Coronary artery (tissue), 2 donors: Measurements from ENCODE around the gene S100A2.

Experiments used
- DNase-seq: peaks from one replicate; pipeline ENCODE4 v3.0.0-alpha.2; 2017; ENCODE audit warnings: low spot score
- H3K27ac ChIP-seq, 2 donors: fragments of 200-600 bp; sonication (generic); one replicate each; pipeline ENCODE4 v1.5.1; 2016 to 2019
- H3K4me3 ChIP-seq: fragments of 200-600 bp; sonication (generic); 2 replicates; pipeline ENCODE4 v1.5.1; 2016; ENCODE audit warnings: mild to moderate bottlenecking, moderate library complexity
- TF ChIP-seq, protein P1 (sequence below): fragments of 200-600 bp; sonication (generic); IDR thresholded peaks from one replicate; pipeline ENCODE4 v1.5.1; 2019; ENCODE audit warnings: antibody characterized with exemption

Gene S100A2

DNA sequence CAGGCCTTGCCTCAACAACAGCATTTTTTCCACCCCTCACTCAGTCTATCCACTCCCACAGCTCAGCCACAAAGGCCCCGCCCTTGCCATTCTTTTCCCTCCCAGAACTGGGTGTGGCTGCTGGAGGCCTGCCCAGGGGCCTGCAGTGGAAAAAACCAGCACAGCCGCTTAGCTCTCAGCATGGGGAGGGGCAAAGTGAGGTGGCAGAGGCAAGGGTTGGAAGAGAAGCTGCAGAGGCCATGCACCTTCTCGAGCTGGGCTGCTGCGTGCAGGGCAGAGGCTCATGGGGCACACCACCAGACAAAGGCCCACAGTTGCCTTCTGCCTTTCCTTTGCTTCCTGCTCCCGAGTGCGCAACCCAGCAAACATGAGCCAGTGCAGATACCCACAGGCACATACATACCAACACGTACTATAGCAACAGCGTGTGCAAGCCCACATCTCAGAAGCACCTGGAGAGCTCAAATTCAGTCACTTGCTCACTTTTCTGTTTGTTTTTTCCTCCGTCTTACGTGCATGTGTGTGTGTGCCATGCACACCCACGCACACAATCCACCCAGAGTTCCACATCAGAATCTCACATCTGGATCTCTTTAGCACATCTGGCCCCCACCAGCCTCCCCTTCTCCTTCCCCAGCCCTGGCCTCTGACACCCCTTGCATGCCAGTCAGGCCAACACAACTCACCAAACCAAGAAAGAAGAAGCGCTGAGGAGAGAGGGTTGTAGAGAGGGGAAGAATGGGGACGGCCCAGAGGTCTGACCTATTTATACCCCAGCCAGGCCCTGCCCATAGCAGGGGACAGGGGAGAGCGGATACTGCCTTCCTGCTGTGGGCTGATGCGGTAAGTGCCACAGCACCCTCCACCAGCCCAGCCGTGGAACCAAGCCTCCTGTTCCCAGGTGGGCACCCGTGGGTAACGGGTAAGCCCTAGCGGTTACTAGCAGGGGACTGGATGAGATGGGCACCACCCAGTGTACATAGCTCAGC lies 20.3 kb downstream of the S100A2 start, which contains the start of gene S100A4:
S100A4 (minus strand) TSS at position 740 of the 989 bp plus-strand sequence. CDS start 1,012 bp downstream, outside the sequence.
- DNase-seq, result peak; percentile 97
- TF ChIP-seq, protein P1, sequence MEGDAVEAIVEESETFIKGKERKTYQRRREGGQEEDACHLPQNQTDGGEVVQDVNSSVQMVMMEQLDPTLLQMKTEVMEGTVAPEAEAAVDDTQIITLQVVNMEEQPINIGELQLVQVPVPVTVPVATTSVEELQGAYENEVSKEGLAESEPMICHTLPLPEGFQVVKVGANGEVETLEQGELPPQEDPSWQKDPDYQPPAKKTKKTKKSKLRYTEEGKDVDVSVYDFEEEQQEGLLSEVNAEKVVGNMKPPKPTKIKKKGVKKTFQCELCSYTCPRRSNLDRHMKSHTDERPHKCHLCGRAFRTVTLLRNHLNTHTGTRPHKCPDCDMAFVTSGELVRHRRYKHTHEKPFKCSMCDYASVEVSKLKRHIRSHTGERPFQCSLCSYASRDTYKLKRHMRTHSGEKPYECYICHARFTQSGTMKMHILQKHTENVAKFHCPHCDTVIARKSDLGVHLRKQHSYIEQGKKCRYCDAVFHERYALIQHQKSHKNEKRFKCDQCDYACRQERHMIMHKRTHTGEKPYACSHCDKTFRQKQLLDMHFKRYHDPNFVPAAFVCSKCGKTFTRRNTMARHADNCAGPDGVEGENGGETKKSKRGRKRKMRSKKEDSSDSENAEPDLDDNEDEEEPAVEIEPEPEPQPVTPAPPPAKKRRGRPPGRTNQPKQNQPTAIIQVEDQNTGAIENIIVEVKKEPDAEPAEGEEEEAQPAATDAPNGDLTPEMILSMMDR, result no peak
- peak within 1 kb of the TSS; percentile 38 to 96 for H3K27ac ChIP-seq
- H3K4me3 ChIP-seq, result peak within 1 kb of the TSS; percentile 76

- DNase-seq, result no peak
- peak overlapping the region; percentile 76 for H3K4me3 ChIP-seq
Observed at GRCh38 chr1:153544453-153545066, 21.1 kb downstream of the S100A2 start.

DNA sequence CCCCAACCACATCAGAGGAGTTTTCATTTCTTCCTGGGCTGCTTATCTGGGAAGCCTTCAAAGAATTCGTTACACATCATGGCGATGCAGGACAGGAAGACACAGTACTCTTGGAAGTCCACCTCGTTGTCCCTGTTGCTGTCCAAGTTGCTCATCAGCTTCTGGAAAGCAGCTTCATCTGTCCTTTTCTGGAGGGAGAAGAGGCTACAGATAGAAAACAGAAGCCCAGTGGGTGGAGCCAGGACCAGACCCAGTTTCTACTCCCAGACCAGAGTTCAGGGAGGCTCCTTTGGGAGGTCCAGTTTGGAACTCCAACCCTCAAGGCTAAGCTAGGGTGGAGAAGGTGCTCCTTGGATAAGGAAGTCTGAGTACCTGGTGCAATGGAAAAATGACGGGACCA lies 21.9 kb downstream of the S100A2 start:
- TF ChIP-seq, protein P1, result no peak

More at GRCh38 chr1:153544453-153545066, 21.1 kb downstream of the S100A2 start:
- TF ChIP-seq, protein P1, result no peak
- H3K27ac ChIP-seq, result peak overlapping the region; percentile 38 to 96

GRCh38 chr1:153542956-153543711 lies 22.5 kb downstream of the S100A2 start:
- TF ChIP-seq, protein P1, result no peak
- Histone ChIP-seq H3K27ac (peak overlapping the region; percentile 51 to 96), H3K4me3 (peak overlapping the region; percentile 46)
- DNase-seq, result no peak

More for the DNA sequence above, 21.9 kb downstream of the S100A2 start:
- Histone ChIP-seq H3K4me3 (peak overlapping the region; percentile 76), H3K27ac (peak overlapping the region; percentile 51 to 96)
- no peak for DNase-seq

DNA sequence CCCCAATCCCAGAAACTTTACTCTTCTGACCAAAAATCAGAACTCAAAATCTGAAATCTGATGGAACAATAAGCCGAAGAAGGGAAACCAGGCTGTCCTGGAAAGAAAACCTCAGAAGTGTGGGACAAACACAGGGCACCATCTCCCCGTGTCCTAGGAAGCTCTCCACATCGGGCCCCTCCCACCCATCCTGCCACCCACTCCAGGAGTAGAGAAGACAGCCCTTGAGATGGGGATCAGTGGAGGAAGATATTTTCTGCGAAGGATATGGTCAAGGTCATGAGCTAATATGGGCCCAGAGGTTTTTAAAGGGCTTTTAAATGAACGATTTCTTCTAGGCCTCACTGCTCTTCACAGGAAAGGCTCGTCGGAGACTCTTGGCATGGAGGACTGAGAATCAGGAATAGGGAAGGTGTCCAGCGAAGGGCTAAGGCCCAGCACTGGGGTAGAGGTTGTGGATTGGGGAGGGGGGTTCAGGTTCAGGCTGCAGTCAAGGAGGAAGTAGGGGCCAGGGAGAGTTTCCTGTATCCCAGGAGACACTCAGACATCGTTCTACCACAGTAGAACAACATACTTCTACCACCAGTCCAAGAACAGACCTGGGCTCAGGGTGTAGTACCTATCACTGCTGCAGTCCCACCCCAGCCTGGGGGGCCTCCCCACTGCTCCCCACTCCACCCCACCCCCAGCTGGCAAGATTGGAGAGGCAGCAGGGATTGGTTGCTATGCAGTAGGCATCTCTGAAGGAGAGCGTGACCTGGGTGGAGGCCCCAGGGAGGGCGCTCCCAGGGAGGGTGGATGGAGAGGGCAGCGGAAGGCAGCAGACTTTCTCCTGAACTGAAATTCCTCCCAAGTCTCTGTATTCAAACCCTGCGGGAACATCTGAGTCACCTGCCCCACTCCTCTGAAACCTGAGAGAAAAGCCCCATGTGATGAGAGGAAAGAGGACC lies 23.7 kb downstream of the S100A2 start:
- Histone ChIP-seq H3K4me3 (no peak overlapping the region), H3K27ac (peak overlapping the region; percentile 24 to 96)
- TF ChIP-seq, protein P1, result no peak
- no peak for DNase-seq
